ENCODE measurements around the gene KIAA1217.

DNA sequence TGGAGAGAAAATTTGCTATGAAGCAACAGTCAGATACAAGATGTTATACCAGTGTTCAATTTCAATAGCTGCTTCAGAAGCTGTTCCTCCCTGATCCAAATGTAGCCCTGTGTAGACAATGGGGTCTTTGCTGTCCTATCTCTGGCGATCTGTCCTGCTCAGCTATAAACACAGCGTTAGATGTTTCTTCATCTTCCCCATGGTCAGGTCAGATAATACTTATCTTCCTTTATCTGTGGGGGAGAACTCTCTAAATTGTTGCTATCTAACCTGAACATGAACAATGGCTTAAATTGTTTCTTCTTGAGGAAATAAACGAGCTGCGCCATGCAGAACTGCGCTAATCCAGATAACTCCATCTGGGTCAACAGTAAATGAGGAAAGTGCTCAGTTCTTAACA lies 15.6 kb upstream of the KIAA1217 start:
- TF ChIP-seq ZNF558 (tag by site-specific recombination; IDR thresholded peaks at IDR 0.05) (no peak), ZNF629 (tag by site-specific recombination; IDR thresholded peaks at IDR 0.05) (no peak), ZNF548 (tag by site-specific recombination; IDR thresholded peaks at IDR 0.05) (no peak)
- TF ChIP-seq, protein P1, sequence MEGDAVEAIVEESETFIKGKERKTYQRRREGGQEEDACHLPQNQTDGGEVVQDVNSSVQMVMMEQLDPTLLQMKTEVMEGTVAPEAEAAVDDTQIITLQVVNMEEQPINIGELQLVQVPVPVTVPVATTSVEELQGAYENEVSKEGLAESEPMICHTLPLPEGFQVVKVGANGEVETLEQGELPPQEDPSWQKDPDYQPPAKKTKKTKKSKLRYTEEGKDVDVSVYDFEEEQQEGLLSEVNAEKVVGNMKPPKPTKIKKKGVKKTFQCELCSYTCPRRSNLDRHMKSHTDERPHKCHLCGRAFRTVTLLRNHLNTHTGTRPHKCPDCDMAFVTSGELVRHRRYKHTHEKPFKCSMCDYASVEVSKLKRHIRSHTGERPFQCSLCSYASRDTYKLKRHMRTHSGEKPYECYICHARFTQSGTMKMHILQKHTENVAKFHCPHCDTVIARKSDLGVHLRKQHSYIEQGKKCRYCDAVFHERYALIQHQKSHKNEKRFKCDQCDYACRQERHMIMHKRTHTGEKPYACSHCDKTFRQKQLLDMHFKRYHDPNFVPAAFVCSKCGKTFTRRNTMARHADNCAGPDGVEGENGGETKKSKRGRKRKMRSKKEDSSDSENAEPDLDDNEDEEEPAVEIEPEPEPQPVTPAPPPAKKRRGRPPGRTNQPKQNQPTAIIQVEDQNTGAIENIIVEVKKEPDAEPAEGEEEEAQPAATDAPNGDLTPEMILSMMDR (tag by site-specific recombination; IDR thresholded peaks at IDR 0.05) = no peak
- TF ChIP-seq, protein P2, sequence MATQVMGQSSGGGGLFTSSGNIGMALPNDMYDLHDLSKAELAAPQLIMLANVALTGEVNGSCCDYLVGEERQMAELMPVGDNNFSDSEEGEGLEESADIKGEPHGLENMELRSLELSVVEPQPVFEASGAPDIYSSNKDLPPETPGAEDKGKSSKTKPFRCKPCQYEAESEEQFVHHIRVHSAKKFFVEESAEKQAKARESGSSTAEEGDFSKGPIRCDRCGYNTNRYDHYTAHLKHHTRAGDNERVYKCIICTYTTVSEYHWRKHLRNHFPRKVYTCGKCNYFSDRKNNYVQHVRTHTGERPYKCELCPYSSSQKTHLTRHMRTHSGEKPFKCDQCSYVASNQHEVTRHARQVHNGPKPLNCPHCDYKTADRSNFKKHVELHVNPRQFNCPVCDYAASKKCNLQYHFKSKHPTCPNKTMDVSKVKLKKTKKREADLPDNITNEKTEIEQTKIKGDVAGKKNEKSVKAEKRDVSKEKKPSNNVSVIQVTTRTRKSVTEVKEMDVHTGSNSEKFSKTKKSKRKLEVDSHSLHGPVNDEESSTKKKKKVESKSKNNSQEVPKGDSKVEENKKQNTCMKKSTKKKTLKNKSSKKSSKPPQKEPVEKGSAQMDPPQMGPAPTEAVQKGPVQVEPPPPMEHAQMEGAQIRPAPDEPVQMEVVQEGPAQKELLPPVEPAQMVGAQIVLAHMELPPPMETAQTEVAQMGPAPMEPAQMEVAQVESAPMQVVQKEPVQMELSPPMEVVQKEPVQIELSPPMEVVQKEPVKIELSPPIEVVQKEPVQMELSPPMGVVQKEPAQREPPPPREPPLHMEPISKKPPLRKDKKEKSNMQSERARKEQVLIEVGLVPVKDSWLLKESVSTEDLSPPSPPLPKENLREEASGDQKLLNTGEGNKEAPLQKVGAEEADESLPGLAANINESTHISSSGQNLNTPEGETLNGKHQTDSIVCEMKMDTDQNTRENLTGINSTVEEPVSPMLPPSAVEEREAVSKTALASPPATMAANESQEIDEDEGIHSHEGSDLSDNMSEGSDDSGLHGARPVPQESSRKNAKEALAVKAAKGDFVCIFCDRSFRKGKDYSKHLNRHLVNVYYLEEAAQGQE (tag by site-specific recombination; IDR thresholded peaks at IDR 0.05) = no peak
- TF ChIP-seq, protein P3, sequence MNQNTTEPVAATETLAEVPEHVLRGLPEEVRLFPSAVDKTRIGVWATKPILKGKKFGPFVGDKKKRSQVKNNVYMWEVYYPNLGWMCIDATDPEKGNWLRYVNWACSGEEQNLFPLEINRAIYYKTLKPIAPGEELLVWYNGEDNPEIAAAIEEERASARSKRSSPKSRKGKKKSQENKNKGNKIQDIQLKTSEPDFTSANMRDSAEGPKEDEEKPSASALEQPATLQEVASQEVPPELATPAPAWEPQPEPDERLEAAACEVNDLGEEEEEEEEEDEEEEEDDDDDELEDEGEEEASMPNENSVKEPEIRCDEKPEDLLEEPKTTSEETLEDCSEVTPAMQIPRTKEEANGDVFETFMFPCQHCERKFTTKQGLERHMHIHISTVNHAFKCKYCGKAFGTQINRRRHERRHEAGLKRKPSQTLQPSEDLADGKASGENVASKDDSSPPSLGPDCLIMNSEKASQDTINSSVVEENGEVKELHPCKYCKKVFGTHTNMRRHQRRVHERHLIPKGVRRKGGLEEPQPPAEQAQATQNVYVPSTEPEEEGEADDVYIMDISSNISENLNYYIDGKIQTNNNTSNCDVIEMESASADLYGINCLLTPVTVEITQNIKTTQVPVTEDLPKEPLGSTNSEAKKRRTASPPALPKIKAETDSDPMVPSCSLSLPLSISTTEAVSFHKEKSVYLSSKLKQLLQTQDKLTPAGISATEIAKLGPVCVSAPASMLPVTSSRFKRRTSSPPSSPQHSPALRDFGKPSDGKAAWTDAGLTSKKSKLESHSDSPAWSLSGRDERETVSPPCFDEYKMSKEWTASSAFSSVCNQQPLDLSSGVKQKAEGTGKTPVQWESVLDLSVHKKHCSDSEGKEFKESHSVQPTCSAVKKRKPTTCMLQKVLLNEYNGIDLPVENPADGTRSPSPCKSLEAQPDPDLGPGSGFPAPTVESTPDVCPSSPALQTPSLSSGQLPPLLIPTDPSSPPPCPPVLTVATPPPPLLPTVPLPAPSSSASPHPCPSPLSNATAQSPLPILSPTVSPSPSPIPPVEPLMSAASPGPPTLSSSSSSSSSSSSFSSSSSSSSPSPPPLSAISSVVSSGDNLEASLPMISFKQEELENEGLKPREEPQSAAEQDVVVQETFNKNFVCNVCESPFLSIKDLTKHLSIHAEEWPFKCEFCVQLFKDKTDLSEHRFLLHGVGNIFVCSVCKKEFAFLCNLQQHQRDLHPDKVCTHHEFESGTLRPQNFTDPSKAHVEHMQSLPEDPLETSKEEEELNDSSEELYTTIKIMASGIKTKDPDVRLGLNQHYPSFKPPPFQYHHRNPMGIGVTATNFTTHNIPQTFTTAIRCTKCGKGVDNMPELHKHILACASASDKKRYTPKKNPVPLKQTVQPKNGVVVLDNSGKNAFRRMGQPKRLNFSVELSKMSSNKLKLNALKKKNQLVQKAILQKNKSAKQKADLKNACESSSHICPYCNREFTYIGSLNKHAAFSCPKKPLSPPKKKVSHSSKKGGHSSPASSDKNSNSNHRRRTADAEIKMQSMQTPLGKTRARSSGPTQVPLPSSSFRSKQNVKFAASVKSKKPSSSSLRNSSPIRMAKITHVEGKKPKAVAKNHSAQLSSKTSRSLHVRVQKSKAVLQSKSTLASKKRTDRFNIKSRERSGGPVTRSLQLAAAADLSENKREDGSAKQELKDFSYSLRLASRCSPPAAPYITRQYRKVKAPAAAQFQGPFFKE (tag by site-specific recombination; IDR thresholded peaks at IDR 0.05; ENCODE audit: borderline replicate concordance) = no peak
